Nephron progenitor cell (in vitro differentiated cells): ENCODE data around the gene FOXS1.
A peak's percentile ranks its signal among the peaks of the same experiment; 100 is the strongest.

Experiments used
- DNase-seq: peaks from one replicate; pipeline ENCODE4 v3.0.0; 2021
- H3K27ac Mint-ChIP-seq: 2 replicates; pipeline ENCODE4 v1.8.0; 2021; ENCODE audit warnings: mild to moderate bottlenecking, moderate library complexity, mixed read lengths
- H3K27me3 Mint-ChIP-seq: 2 replicates; pipeline ENCODE4 v1.8.0; 2021; ENCODE audit warnings: mild to moderate bottlenecking, low read depth, mixed read lengths; ENCODE audit not compliant: poor library complexity
- H3K36me3 Mint-ChIP-seq: 2 replicates; pipeline ENCODE4 v1.8.0; 2021; ENCODE audit warnings: low read depth, mixed read lengths
- H3K4me1 Mint-ChIP-seq: 2 replicates; pipeline ENCODE4 v1.8.0; 2021; ENCODE audit warnings: mixed read lengths
- H3K4me3 Mint-ChIP-seq: 2 replicates; pipeline ENCODE4 v1.8.0; 2021; ENCODE audit warnings: mild to moderate bottlenecking, moderate library complexity, mixed read lengths
- H3K9me3 Mint-ChIP-seq: 2 replicates; pipeline ENCODE4 v1.8.0; 2021; ENCODE audit warnings: mild to moderate bottlenecking, moderate library complexity, mixed read lengths
- CTCF ChIP-seq: fragments of 200-600 bp; sonication (generic); IDR thresholded peaks from 2 replicates; pipeline ENCODE4 v1.5.0; 2021; ENCODE audit warnings: antibody characterized with exemption

Gene FOXS1

GRCh38 chr20:31869673-31869941 is 24.2 kb upstream of the FOXS1 start:
- Mint-ChIP-seq H3K36me3 (peaks cover 11% of the 10 kb centered on the region), H3K27ac (peak overlapping the region; percentile 61), H3K9me3 (no peaks in the 10 kb centered on the region), H3K27me3 (peaks cover 11% of the 10 kb centered on the region), H3K4me1 (peaks cover 54% of the 10 kb centered on the region), H3K4me3 (peak overlapping the region; percentile 99)
- no peak for TF ChIP-seq CTCF
- DNase-seq: no peak

- no peaks in the 10 kb centered on the region for H3K9me3 Mint-ChIP-seq
Observed at GRCh38 chr20:31868853-31869672, 23.7 kb upstream of the FOXS1 start.

GRCh38 chr20:31866221-31866620 is 20.8 kb upstream of the FOXS1 start:
- no peak overlapping the region for H3K4me3 Mint-ChIP-seq
- no peak for TF ChIP-seq CTCF
- H3K27me3 Mint-ChIP-seq: peaks cover 11% of the 10 kb centered on the region
- DNase-seq: no peak
- no peak overlapping the region for H3K27ac Mint-ChIP-seq
- H3K36me3 Mint-ChIP-seq: peaks cover 3% of the 10 kb centered on the region
- peaks cover 54% of the 10 kb centered on the region for H3K4me1 Mint-ChIP-seq
- H3K9me3 Mint-ChIP-seq: no peaks in the 10 kb centered on the region

More at GRCh38 chr20:31868853-31869672, 23.7 kb upstream of the FOXS1 start:
- no peak for DNase-seq
- Mint-ChIP-seq H3K4me3 (peak overlapping the region; percentile 99), H3K27me3 (peaks cover 11% of the 10 kb centered on the region), H3K4me1 (peaks cover 50% of the 10 kb centered on the region), H3K36me3 (peaks cover 5% of the 10 kb centered on the region), H3K27ac (no peak overlapping the region)
- no peak for TF ChIP-seq CTCF

GRCh38 chr20:31864521-31865400 is 19.4 kb upstream of the FOXS1 start:
- Mint-ChIP-seq H3K9me3 (no peaks in the 10 kb centered on the region), H3K4me3 (no peak overlapping the region), H3K27ac (no peak overlapping the region), H3K4me1 (peaks cover 54% of the 10 kb centered on the region), H3K36me3 (peaks cover 3% of the 10 kb centered on the region), H3K27me3 (peaks cover 11% of the 10 kb centered on the region)
- TF ChIP-seq CTCF: no peak
- no peak for DNase-seq

- Mint-ChIP-seq H3K27ac (no peak overlapping the region), H3K36me3 (peaks cover 3% of the 10 kb centered on the region), H3K4me3 (peak overlapping the region; percentile 9), H3K4me1 (peaks cover 44% of the 10 kb centered on the region), H3K9me3 (no peaks in the 10 kb centered on the region), H3K27me3 (peaks cover 5% of the 10 kb centered on the region)
- no peak for TF ChIP-seq CTCF
- no peak for DNase-seq
Observed at GRCh38 chr20:31863296-31864085, 18.1 kb upstream of the FOXS1 start.
